ENCODE results near the gene STBD1.
A peak's percentile ranks its signal among the peaks of the same experiment; 100 is the strongest.

The STBD1 gene

GRCh38 chr4:76305971-76306881 lies at the start of gene STBD1:
TSS of gene STBD1 (plus strand) at chr4:76306733. CDS start at chr4:76306770, 37 bp downstream.
- Histone ChIP-seq H3K9me3 (ENCODE audit: control insufficient read depth, low read depth, low read length) (no peaks in the 10 kb centered on the region), H3K36me3 (ENCODE audit: control insufficient read depth, low read depth, low read length) (no peaks in the 10 kb centered on the region), H3K27me3 (ENCODE audit: control insufficient read depth, insufficient read depth, low read length) (peaks cover 16% of the 10 kb centered on the region), H3K4me1 (ENCODE audit: control insufficient read depth, low read depth, low read length) (peaks cover 5% of the 10 kb centered on the region), H3K9ac (ENCODE audit: low read length) (peak within 1 kb of the TSS; percentile 58), H3K4me3 (ENCODE audit: low read length) (peak within 1 kb of the TSS; percentile 81), H3K27ac (ENCODE audit: low read length) (no peak within 1 kb of the TSS)

DNA sequence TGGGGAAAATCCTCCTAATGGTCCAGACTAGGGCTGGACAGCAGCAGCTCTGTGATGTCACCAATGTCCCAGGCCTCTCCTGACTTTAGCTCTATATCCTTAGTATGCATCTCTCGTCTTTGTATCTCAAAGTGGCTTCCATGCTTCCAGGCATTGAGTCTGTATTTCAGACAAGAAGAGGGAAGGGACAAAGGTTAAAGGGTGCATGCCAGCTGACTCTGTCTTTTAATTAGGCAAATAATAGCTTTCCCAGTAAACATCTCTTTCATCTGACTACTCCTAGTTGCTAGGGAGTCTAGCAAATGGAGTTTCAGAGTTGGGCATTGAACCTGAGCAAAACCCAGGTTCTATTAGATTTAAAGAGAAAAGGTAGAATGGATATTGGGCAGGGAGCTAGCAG lies 49.6 kb upstream of the STBD1 start:
- Histone ChIP-seq H3K9me3 (ENCODE audit: control insufficient read depth, low read depth, low read length) (no peaks in the 10 kb centered on the region), H3K36me3 (ENCODE audit: control insufficient read depth, low read depth, low read length) (no peaks in the 10 kb centered on the region), H3K27me3 (ENCODE audit: control insufficient read depth, insufficient read depth, low read length) (peaks cover 14% of the 10 kb centered on the region), H3K27ac (ENCODE audit: low read length) (no peak overlapping the region), H3K9ac (ENCODE audit: low read length) (no peak overlapping the region), H3K4me3 (ENCODE audit: low read length) (no peak overlapping the region), H3K4me1 (ENCODE audit: control insufficient read depth, low read depth, low read length) (no peaks in the 10 kb centered on the region)

DNA sequence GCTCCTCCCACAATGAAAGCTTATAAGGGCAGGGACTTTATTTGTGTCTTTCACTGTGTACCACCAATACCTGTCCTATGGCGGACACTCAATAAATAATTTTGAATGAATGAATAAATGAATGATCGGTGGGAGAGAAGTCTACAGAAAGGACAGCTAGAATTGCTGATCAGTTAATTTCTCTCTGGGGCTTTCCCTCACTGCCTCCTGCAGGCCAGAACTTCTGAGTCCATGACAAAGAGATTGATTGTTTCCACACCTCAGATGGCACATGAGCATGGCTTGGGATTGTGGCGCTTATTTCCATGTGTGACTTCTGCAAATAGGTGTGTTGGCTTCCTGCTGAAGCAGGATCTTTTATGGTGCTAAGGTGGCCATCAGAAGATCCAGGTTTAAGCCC lies 48.7 kb upstream of the STBD1 start:
- Histone ChIP-seq H3K4me1 (ENCODE audit: control insufficient read depth, low read depth, low read length) (no peaks in the 10 kb centered on the region), H3K27me3 (ENCODE audit: control insufficient read depth, insufficient read depth, low read length) (peaks cover 5% of the 10 kb centered on the region), H3K9ac (ENCODE audit: low read length) (no peak overlapping the region), H3K36me3 (ENCODE audit: control insufficient read depth, low read depth, low read length) (no peaks in the 10 kb centered on the region), H3K9me3 (ENCODE audit: control insufficient read depth, low read depth, low read length) (no peaks in the 10 kb centered on the region), H3K27ac (ENCODE audit: low read length) (no peak overlapping the region), H3K4me3 (ENCODE audit: low read length) (no peak overlapping the region)

- H3K36me3 ChIP-seq (ENCODE audit: control insufficient read depth, low read depth, low read length), result no peaks in the 10 kb centered on the region
- no peaks in the 10 kb centered on the region for H3K9me3 ChIP-seq (ENCODE audit: control insufficient read depth, low read depth, low read length)
- H3K9ac ChIP-seq (ENCODE audit: low read length), result no peak overlapping the region
- no peak overlapping the region for H3K4me3 ChIP-seq (ENCODE audit: low read length)
- H3K27ac ChIP-seq (ENCODE audit: low read length), result no peak overlapping the region
- no peaks in the 10 kb centered on the region for H3K4me1 ChIP-seq (ENCODE audit: control insufficient read depth, low read depth, low read length)
- H3K27me3 ChIP-seq (ENCODE audit: control insufficient read depth, insufficient read depth, low read length), result no peaks in the 10 kb centered on the region
Observed at GRCh38 chr4:76260571-76260970, 46.0 kb upstream of the STBD1 start.

DNA sequence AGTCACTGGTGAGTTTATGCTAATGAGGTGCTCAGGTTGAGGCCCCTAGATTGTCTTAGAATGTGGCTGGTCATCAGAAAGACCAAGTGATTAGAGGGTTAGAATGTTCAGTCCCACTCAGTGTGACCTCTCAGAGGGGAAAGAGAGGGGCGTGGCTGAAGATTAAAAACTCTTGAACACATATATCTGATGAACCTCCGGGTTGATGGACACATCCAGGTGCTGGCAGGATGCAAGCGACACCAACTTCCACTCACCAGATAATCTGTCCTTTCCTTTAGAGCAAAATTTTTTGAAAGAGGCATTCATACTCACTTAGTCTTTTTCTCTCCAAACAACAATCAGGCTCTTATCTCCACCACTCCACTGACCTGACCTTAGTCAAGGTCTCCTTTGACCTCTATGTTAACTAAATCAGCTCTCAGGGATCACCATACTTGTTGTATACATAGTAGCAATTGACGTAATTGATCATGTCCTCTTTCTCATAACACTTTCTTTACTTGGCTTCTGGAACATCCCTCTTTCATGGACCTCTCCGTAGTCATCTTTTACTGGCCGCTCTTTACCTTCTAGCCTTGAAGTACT lies 40.8 kb upstream of the STBD1 start:
- Histone ChIP-seq H3K9me3 (ENCODE audit: control insufficient read depth, low read depth, low read length) (no peaks in the 10 kb centered on the region), H3K27ac (ENCODE audit: low read length) (no peak overlapping the region), H3K36me3 (ENCODE audit: control insufficient read depth, low read depth, low read length) (no peaks in the 10 kb centered on the region), H3K4me3 (ENCODE audit: low read length) (no peak overlapping the region), H3K4me1 (ENCODE audit: control insufficient read depth, low read depth, low read length) (no peaks in the 10 kb centered on the region), H3K27me3 (ENCODE audit: control insufficient read depth, insufficient read depth, low read length) (no peaks in the 10 kb centered on the region), H3K9ac (ENCODE audit: low read length) (no peak overlapping the region)

DNA sequence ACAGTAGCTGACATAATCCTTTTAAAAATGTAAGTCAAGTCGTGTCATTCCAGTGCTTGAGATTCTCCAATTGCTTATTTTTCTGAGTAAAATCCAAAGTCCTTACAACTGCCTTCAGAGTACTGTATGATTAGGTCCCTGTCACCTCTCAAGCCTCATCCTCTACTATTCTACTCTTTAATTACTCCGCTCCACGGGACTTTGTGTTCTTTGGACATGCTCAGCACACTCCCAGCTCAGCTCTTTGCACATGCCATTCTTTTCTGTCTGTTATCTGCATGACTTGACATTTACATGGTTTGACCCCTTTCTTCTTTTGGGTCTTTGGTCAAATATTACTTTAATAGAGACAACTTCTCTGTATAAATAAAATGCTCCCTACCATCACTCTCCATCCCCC lies 39.9 kb upstream of the STBD1 start:
- no peaks in the 10 kb centered on the region for H3K36me3 ChIP-seq (ENCODE audit: control insufficient read depth, low read depth, low read length)
- no peak overlapping the region for H3K27ac ChIP-seq (ENCODE audit: low read length)
- no peak overlapping the region for H3K4me3 ChIP-seq (ENCODE audit: low read length)
- no peaks in the 10 kb centered on the region for H3K27me3 ChIP-seq (ENCODE audit: control insufficient read depth, insufficient read depth, low read length)
- H3K9me3 ChIP-seq (ENCODE audit: control insufficient read depth, low read depth, low read length), result no peaks in the 10 kb centered on the region
- no peak overlapping the region for H3K9ac ChIP-seq (ENCODE audit: low read length)
- no peaks in the 10 kb centered on the region for H3K4me1 ChIP-seq (ENCODE audit: control insufficient read depth, low read depth, low read length)

DNA sequence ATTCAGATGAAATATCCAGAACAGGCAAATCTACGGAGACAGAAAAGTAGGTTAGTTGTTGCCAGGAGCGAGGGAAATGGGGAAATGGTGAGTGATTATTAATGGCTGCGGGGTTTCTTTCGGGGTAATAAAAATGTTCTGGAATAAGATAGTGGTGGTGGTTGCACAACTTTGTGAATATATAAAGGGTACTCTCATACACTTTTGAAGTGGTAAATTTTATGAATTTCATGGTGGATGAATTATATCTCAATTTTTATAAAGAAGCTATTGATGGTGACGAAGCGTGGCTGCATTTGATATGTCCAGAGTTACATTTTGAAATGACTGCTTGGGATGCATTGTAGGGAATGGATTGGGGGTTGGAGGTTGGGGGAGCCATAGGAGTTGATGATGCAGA lies 38.7 kb upstream of the STBD1 start:
- no peaks in the 10 kb centered on the region for H3K36me3 ChIP-seq (ENCODE audit: control insufficient read depth, low read depth, low read length)
- H3K4me3 ChIP-seq (ENCODE audit: low read length), result no peak overlapping the region
- H3K27me3 ChIP-seq (ENCODE audit: control insufficient read depth, insufficient read depth, low read length), result no peaks in the 10 kb centered on the region
- no peaks in the 10 kb centered on the region for H3K4me1 ChIP-seq (ENCODE audit: control insufficient read depth, low read depth, low read length)
- no peak overlapping the region for H3K27ac ChIP-seq (ENCODE audit: low read length)
- no peaks in the 10 kb centered on the region for H3K9me3 ChIP-seq (ENCODE audit: control insufficient read depth, low read depth, low read length)
- no peak overlapping the region for H3K9ac ChIP-seq (ENCODE audit: low read length)

DNA sequence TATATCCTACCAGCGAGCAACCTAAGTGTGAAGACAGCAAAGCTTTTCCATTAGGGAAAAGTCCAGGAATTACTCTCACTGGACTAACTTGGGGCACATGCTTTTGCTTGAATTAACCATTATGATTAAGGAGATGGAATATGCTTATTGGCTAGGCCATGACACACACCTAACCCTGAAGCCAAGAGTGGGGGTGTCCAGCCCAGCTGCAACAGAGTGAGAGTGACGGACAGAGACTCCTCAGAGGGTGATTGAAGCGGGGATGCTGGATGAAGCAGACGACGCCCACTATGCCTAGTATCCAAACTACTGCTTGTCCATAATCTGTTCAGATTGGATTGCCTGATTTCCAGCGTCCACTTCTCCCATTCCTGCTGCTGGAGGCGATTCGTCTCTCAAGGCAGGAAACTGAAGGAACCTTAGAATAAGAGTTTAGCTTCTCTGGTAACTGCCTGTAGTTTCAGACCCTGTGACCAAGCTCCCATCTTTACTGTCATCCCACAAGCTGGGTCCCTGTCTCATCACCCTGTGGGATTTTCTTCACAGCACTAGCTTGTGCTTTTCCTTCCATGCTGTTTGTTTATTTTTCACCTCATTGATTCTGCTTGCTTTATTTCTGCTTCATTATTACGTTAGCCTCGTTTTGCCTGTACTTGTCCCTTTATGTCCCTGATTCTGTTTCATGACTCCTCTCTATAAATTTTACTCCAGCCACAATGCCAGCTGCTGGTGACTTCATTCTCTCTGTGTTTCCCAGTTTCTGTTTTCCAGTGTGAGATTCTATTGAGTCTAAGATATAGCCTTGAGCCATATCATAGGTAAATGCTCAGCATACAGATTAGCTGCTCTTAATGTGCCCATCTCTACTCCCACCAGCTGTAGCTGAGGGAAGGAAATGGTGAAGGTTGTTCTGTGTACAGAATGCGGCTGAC lies 36.0 kb upstream of the STBD1 start:
- Histone ChIP-seq H3K27ac (ENCODE audit: low read length) (no peak overlapping the region), H3K36me3 (ENCODE audit: control insufficient read depth, low read depth, low read length) (no peaks in the 10 kb centered on the region), H3K9ac (ENCODE audit: low read length) (no peak overlapping the region), H3K9me3 (ENCODE audit: control insufficient read depth, low read depth, low read length) (no peaks in the 10 kb centered on the region), H3K4me3 (ENCODE audit: low read length) (no peak overlapping the region), H3K4me1 (ENCODE audit: control insufficient read depth, low read depth, low read length) (no peaks in the 10 kb centered on the region), H3K27me3 (ENCODE audit: control insufficient read depth, insufficient read depth, low read length) (no peaks in the 10 kb centered on the region)

DNA sequence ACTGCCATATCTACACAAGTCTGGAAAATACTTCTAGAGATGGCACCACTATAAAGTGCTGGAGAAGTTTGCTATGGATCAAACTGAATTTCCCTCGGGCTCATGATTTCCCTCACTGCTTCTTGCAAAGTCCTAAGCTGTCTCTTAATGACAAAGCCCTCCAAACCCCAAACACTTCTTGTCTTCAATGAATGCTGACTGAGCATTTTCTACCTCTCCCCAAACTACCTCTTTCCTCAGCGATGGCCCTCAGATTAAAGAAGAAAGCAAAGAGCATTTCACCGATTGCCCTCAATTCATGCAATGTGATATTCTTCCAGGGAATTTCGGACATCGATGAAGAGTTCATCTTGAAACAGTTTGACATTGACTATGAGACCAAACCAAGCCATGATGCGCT lies 35.3 kb upstream of the STBD1 start:
- no peak overlapping the region for H3K9ac ChIP-seq (ENCODE audit: low read length)
- H3K4me3 ChIP-seq (ENCODE audit: low read length), result no peak overlapping the region
- no peaks in the 10 kb centered on the region for H3K9me3 ChIP-seq (ENCODE audit: control insufficient read depth, low read depth, low read length)
- H3K27ac ChIP-seq (ENCODE audit: low read length), result no peak overlapping the region
- no peaks in the 10 kb centered on the region for H3K4me1 ChIP-seq (ENCODE audit: control insufficient read depth, low read depth, low read length)
- no peaks in the 10 kb centered on the region for H3K27me3 ChIP-seq (ENCODE audit: control insufficient read depth, insufficient read depth, low read length)
- no peaks in the 10 kb centered on the region for H3K36me3 ChIP-seq (ENCODE audit: control insufficient read depth, low read depth, low read length)

- H3K9ac ChIP-seq (ENCODE audit: low read length), result no peak overlapping the region
- H3K27me3 ChIP-seq (ENCODE audit: control insufficient read depth, insufficient read depth, low read length), result no peaks in the 10 kb centered on the region
- no peaks in the 10 kb centered on the region for H3K9me3 ChIP-seq (ENCODE audit: control insufficient read depth, low read depth, low read length)
- H3K36me3 ChIP-seq (ENCODE audit: control insufficient read depth, low read depth, low read length), result no peaks in the 10 kb centered on the region
- no peak overlapping the region for H3K4me3 ChIP-seq (ENCODE audit: low read length)
- H3K4me1 ChIP-seq (ENCODE audit: control insufficient read depth, low read depth, low read length), result no peaks in the 10 kb centered on the region
- no peak overlapping the region for H3K27ac ChIP-seq (ENCODE audit: low read length)
Observed at GRCh38 chr4:76272073-76272472, 34.5 kb upstream of the STBD1 start.

DNA sequence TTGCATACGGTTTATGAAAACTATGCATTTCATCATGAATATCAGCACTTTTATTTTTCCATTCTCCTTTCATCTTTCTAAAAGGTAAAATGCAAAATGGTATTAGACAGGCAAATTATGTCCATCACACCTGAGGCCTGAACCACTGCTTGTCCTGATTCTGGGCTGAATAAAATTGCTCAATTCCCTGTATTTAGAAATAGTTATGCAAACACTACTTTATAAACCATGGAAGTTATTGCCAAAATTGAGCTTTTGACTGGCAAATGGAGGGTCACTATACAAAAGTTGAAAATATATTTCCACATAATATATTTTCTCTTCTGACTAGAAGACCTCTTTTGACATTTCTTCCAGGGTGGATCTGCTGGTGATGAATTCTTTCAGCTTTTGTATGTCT lies 34.0 kb upstream of the STBD1 start:
- Histone ChIP-seq H3K4me3 (ENCODE audit: low read length) (no peak overlapping the region), H3K9me3 (ENCODE audit: control insufficient read depth, low read depth, low read length) (no peaks in the 10 kb centered on the region), H3K4me1 (ENCODE audit: control insufficient read depth, low read depth, low read length) (no peaks in the 10 kb centered on the region), H3K27ac (ENCODE audit: low read length) (no peak overlapping the region), H3K27me3 (ENCODE audit: control insufficient read depth, insufficient read depth, low read length) (no peaks in the 10 kb centered on the region), H3K36me3 (ENCODE audit: control insufficient read depth, low read depth, low read length) (no peaks in the 10 kb centered on the region), H3K9ac (ENCODE audit: low read length) (no peak overlapping the region)

All from iPS-18a (cell line).